ENCODE data around the gene ACAP3.
A peak's percentile ranks its signal among the peaks of the same experiment; 100 is the strongest.

The ACAP3 gene

DNA sequence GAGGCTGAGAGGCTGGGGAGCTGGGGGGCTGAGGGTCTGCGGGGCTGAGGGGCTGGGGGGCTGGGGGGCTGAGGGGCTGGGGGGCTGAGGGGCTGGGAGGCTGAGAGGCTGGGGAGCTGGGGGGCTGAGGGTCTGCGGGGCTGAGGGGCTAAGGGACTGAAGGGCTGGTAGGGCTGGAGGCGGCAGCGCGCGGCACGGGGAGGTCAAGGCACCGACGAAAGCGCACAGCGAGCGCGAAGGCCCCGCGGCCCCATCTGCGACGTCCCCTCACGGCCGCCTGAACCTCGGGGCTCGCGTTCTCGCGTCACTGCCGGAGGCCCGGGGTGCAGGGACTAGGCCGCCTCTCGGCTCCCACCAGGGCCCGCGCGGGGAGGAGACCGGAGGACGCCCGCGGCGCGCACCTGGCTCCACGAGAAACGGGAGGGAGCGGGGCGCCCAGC, 16.4 kb upstream of the ACAP3 start:
- Histone ChIP-seq H3K9me3 (no peaks in the 10 kb centered on the region), H3K27me3 (no peaks in the 10 kb centered on the region), H3K4me1 (no peaks in the 10 kb centered on the region; the same call in 1 of the 2 replicates), H3K36me3 (peaks cover 34% of the 10 kb centered on the region), H3K4me3 (ENCODE audit: low read depth, low read length) (peak overlapping the region; percentile 88)
- DNase-seq, result no peak
- no peak for TF ChIP-seq CTCF (IDR thresholded peaks at IDR 0.05; ENCODE audit: low read depth, low read length)

- no peak overlapping the region for H3K4me3 ChIP-seq (ENCODE audit: low read depth, low read length)
- no peaks in the 10 kb centered on the region for H3K27me3 ChIP-seq
- H3K9me3 ChIP-seq, result no peaks in the 10 kb centered on the region
- H3K4me1 ChIP-seq, result no peaks in the 10 kb centered on the region; the same call in 1 of the 2 replicates
- DNase-seq, result no peak
- peaks cover 43% of the 10 kb centered on the region for H3K36me3 ChIP-seq
- TF ChIP-seq CTCF (IDR thresholded peaks at IDR 0.05; ENCODE audit: low read depth, low read length), result no peak
Observed at GRCh38 chr1:1322952-1323351, 15.2 kb upstream of the ACAP3 start.

GRCh38 chr1:1322418-1322817, 14.7 kb upstream of the ACAP3 start:
- H3K27me3 ChIP-seq, result no peaks in the 10 kb centered on the region
- no peak for TF ChIP-seq CTCF (IDR thresholded peaks at IDR 0.05; ENCODE audit: low read depth, low read length)

DNA sequence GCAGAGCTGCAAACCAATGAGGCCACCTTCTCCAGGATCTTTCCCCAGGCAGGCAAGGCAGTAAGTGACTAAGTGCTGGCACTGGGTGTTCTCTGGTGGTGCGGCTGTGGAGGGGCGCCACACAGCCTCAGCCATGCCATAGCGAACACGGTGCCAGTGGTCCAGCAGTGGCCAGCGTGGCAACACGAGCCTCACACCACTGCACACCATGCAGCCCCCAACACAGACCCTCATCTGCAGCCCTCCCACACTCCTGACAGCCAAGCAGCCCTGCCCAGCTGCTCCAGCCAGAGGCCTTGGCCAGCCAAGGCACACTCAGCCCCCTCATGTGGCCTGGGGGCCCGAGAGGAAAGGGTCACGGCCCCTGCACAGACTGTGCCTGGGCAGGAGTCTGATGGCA, 13.7 kb upstream of the ACAP3 start:
- Histone ChIP-seq H3K4me3 (ENCODE audit: low read depth, low read length) (no peak overlapping the region), H3K36me3 (peaks cover 47% of the 10 kb centered on the region), H3K9me3 (no peaks in the 10 kb centered on the region), H3K27me3 (no peaks in the 10 kb centered on the region), H3K4me1 (no peaks in the 10 kb centered on the region; the same call in 1 of the 2 replicates)
- DNase-seq, result no peak
- TF ChIP-seq CTCF (IDR thresholded peaks at IDR 0.05; ENCODE audit: low read depth, low read length), result no peak

More at GRCh38 chr1:1322418-1322817, 14.7 kb upstream of the ACAP3 start:
- Histone ChIP-seq H3K4me3 (ENCODE audit: low read depth, low read length) (no peak overlapping the region), H3K9me3 (no peaks in the 10 kb centered on the region), H3K4me1 (no peaks in the 10 kb centered on the region; the same call in 1 of the 2 replicates), H3K36me3 (peaks cover 46% of the 10 kb centered on the region)
- no peak for DNase-seq

DNA sequence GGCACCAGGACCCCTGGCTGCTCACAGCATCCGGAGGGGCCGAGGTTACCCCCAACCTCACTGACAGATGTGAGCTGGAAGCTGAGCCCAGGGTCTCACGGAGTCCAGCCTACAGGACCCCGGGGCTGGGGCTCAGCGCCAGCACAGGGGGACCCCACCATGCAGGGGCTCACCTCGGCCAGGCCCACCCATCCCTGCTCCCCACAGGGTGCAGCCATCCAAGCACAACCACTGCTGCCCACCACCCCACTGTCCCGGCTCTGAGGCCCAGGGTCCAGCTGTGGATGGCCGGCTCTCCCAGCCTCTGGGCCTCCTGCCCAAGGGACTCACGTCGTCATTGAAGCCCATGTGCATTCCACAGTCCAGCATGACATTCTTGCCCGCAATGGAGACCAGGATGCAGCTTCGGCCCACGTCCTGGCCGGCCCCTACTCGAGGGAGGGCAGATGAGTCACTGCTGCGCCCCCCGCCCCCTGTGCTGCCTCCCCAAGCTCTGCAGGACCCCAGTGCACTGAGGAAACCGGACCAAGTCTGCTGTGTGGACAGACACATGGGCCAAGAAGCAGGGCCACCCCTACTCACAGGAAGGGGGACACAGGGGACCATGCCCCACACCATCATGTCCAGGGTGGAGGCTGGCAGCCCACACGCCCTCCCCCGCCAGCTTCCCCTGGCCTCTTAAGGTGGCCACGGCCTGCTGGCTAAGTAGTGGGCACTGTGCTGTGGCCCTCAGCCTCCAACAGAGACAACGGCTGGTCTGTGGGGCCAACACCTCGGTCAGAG, 13.1 kb upstream of the ACAP3 start:
- no peak overlapping the region for H3K4me3 ChIP-seq (ENCODE audit: low read depth, low read length)
- no peaks in the 10 kb centered on the region; the same call in 1 of the 2 replicates for H3K4me1 ChIP-seq
- no peaks in the 10 kb centered on the region for H3K9me3 ChIP-seq
- TF ChIP-seq CTCF (IDR thresholded peaks at IDR 0.05; ENCODE audit: low read depth, low read length), result no peak
- no peak for DNase-seq
- H3K36me3 ChIP-seq, result peaks cover 53% of the 10 kb centered on the region
- H3K27me3 ChIP-seq, result no peaks in the 10 kb centered on the region

GRCh38 chr1:1319646-1319941, 11.9 kb upstream of the ACAP3 start:
- no peak for TF ChIP-seq CTCF (IDR thresholded peaks at IDR 0.05; ENCODE audit: low read depth, low read length)
- no peaks in the 10 kb centered on the region for H3K27me3 ChIP-seq
- no peaks in the 10 kb centered on the region for H3K9me3 ChIP-seq
- H3K36me3 ChIP-seq, result peaks cover 61% of the 10 kb centered on the region
- DNase-seq, result no peak
- H3K4me1 ChIP-seq, result no peaks in the 10 kb centered on the region; the same call in 1 of the 2 replicates
- no peak overlapping the region for H3K4me3 ChIP-seq (ENCODE audit: low read depth, low read length)
